K562 (cell line): ENCODE results near the gene WNT7A. TPM values are rescaled to one million over a fixed set of nuclear protein-coding genes. Genes with fewer than 3 reads are reported as not detected.

Source experiments
- ATAC-seq: fragments of 200-7000 bp; cut with Tn5 transposase; 3 replicates; pipeline ENCODE4 v1.9.1; 2020; ENCODE audit warnings: moderate library complexity
- BruUV-seq: library from RNA; stranded (reverse); fragments of 400-500 nt; replicated peaks from 2 replicates; lab custom pipeline; 2021; lab: Mats Ljungman, UMichigan
- CTCF ChIA-PET: fragments of 300-600 bp; formaldehyde crosslinking; extraction: SDS; loops from one replicate; lab custom pipeline; 2021; ENCODE audit warnings: low intra/inter-chr PET ratio; lab: Yijun Ruan, JAX
- POLR2A ChIA-PET: fragments of 300-600, 350-650 bp; sonication (Branson Sonifier 250); formaldehyde crosslinking; extraction: SDS; loops from one replicate; lab custom pipeline; 2021; ENCODE audit warnings: antibody characterized with exemption, inconsistent platforms; lab: Yijun Ruan, JAX
- DNase-seq, 4 experiments: peaks; one replicate each; pipeline versions ENCODE4 v3.0.0 to v3.0.0-alpha.2; 2011 to 2018; ENCODE audit warnings: low spot score in 3 of 4, mixed read lengths in 3 of 4; ENCODE audit errors: extremely low read depth in 1 of 4
- FAIRE-seq: peaks from 2 replicates; lab custom pipeline; 2011; peaks lifted over from hg19 to GRCh38; lab: Jason Lieb, UNC
- H2AFZ ChIP-seq: 2 replicates; pipeline ENCODE4 v1.6.0; 2011; ENCODE audit warnings: low read depth, low read length, control low read depth, inconsistent platforms
- H3K27ac ChIP-seq: fragments of 200-600 bp; 3 replicates; pipeline ENCODE4 v1.8.0; 2011; ENCODE audit warnings: low read depth, mild to moderate bottlenecking, control low read depth, inconsistent platforms, low read length, moderate library complexity, mixed read lengths; ENCODE audit errors: extremely low read depth
- H3K27me3 ChIP-seq, 2 experiments: fragments of 300-600 bp in 1 of 2; 2 replicates in 1 of 2; 3 replicates in 1 of 2; pipeline versions ENCODE4 v1.6.0 to v1.8.0; 2011; ENCODE audit warnings: inconsistent platforms in 2 of 2, low read length in 2 of 2, mild to moderate bottlenecking in 1 of 2, mixed read lengths in 1 of 2, moderate library complexity in 1 of 2; ENCODE audit not compliant: control insufficient read depth in 2 of 2, insufficient read depth in 2 of 2
- H3K36me3 ChIP-seq: fragments of 300-600 bp; 3 replicates; pipeline ENCODE4 v1.8.0; 2011; ENCODE audit warnings: mild to moderate bottlenecking, low read length, inconsistent platforms; ENCODE audit not compliant: control insufficient read depth, insufficient read depth
- H3K4me1 ChIP-seq, 2 experiments: fragments of 200-600 bp in 1 of 2; replicated peaks in 1 of 2; 2 replicates in 1 of 2; 3 replicates in 1 of 2; pipeline versions ENCODE4 v1.5.1 to v1.8.0; 2011; ENCODE audit warnings: inconsistent platforms in 2 of 2, low read length in 2 of 2, mild to moderate bottlenecking in 1 of 2, mixed read lengths in 1 of 2, moderate library complexity in 1 of 2; ENCODE audit not compliant: control insufficient read depth in 2 of 2, insufficient read depth in 2 of 2
- H3K4me2 ChIP-seq: 2 replicates; pipeline ENCODE4 v1.6.1; 2011; ENCODE audit warnings: low read length, control low read depth, inconsistent platforms, mixed read lengths; ENCODE audit not compliant: insufficient read depth
- H3K4me3 ChIP-seq: fragments of 200-600 bp; sonication (generic), shearing (Covaris generic); 2 replicates; pipeline ENCODE4 v1.5.1; 2016; ENCODE audit warnings: control low read depth, inconsistent platforms
- H3K79me2 ChIP-seq: fragments of 200-600 bp; 3 replicates; pipeline ENCODE4 v1.8.0; 2011; ENCODE audit warnings: low read length, inconsistent platforms; ENCODE audit not compliant: control insufficient read depth, insufficient read depth
- H3K9ac ChIP-seq, 2 experiments: 2 replicates each; pipeline versions ENCODE4 v1.6.0 to v1.6.1; 2011; ENCODE audit warnings: low read depth in 2 of 2, low read length in 2 of 2, control low read depth in 1 of 2, inconsistent platforms in 1 of 2, mild to moderate bottlenecking in 1 of 2, mixed read lengths in 1 of 2; ENCODE audit not compliant: insufficient read depth in 1 of 2
- H3K9me1 ChIP-seq: one replicate; pipeline ENCODE4 v1.6.0; 2011; ENCODE audit warnings: inconsistent platforms, mild to moderate bottlenecking, low read length, moderate library complexity; ENCODE audit not compliant: control insufficient read depth, insufficient read depth
- H3K9me3 ChIP-seq: replicated peaks from 2 replicates; pipeline ENCODE4 v1.5.1; 2011; ENCODE audit warnings: low read depth, low read length, inconsistent platforms; ENCODE audit not compliant: control insufficient read depth, insufficient read depth
- H4K20me1 ChIP-seq: replicated peaks from 2 replicates; pipeline ENCODE4 v1.6.1; 2011; ENCODE audit warnings: low read length, inconsistent platforms, mixed read lengths; ENCODE audit not compliant: control insufficient read depth, insufficient read depth
- ILK ChIP-seq: fragments of 450-650 bp; IDR thresholded peaks from 2 replicates; pipeline ENCODE4 v1.6.1; 2016; ENCODE audit warnings: missing genetic modification characterization, low read depth, mild to moderate bottlenecking, missing compliant biosample characterization, moderate library complexity, borderline replicate concordance
- LEF1 ChIP-seq: fragments of 450-650 bp; IDR thresholded peaks from 2 replicates; pipeline ENCODE4 v1.6.1; 2016; ENCODE audit warnings: mild to moderate bottlenecking
- RUNX1 ChIP-seq: sonication (generic); IDR thresholded peaks from 2 replicates; pipeline ENCODE4 v1.6.1; 2016; ENCODE audit warnings: antibody characterized with exemption, low read depth
- XRCC3 ChIP-seq: fragments of 450-650 bp; IDR thresholded peaks from 2 replicates; pipeline ENCODE4 v1.6.1; 2017; ENCODE audit warnings: mild to moderate bottlenecking, moderate library complexity
- ZNF507 ChIP-seq: conservative IDR thresholded peaks from 2 replicates; pipeline ENCODE4 v1.6.1; 2017; ENCODE audit warnings: missing genetic modification characterization, missing compliant biosample characterization
- WGBS: fragments of 100-300 bp; shearing (Covaris generic); methylation state at CpG from one replicate; pipeline ENCODE4 v1.1.6; 2016; ENCODE audit warnings: low coverage, mixed read lengths; ENCODE audit not compliant: insufficient coverage; ENCODE audit errors: missing lambda C conversion rate; 5-methylcytosine and 5-hydroxymethylcytosine counted together
- in situ Hi-C: fragments of 300-500 bp; cut with MboI; formaldehyde crosslinking; loops from 4 replicates; pipeline ENCODE4 v1.15.0; 2018; ENCODE audit warnings: inconsistent platforms, mixed read lengths
- intact Hi-C: fragments of 100-400 bp; cut with micrococcal nuclease; formaldehyde crosslinking; loops from 2 replicates; pipeline ENCODE4 v1.14.2; 2022
- polyA plus RNA-seq, 8 experiments: library from polyadenylated mRNA; depleted of rRNA in 4 of 8; stranded (reverse) in 5 of 8; unstranded in 3 of 8; fragments of >200 nt; fragmentation: Nextera tagmentation in 2 of 8; fragmentation: Illumina TruSeq in 1 of 8; extraction: Ambion mirVana in 2 of 8; extraction: Trizol in 1 of 8; gene quantifications; 2 replicates each; pipeline versions ENCODE4 v1.2.1 to v1.2.3, GENCODE V29; 2011 to 2014; ENCODE audit warnings: inconsistent platforms in 1 of 8, missing spikeins in 1 of 8
- total RNA-seq, 7 experiments: library from RNA; depleted of rRNA in 6 of 7; stranded (reverse); fragments of >200 nt in 6 of 7; fragmentation: Illumina TruSeq in 2 of 7; extraction: Trizol in 2 of 7; gene quantifications; 2 replicates each; pipeline versions ENCODE4 v1.2.1 to v1.2.3, GENCODE V29; 2011 to 2021; ENCODE audit warnings: low replicate concordance in 1 of 7
- TF ChIP-seq, protein P1 (sequence below): fragments of 250-450 bp; sonication (Bioruptor Pico); IDR thresholded peaks from 2 replicates; pipeline ENCODE4 v1.9.0; 2021; ENCODE audit warnings: mild to moderate bottlenecking
- TF ChIP-seq, protein P2 (sequence below): fragments of 450-650 bp; IDR thresholded peaks from 2 replicates; pipeline ENCODE4 v1.6.1; 2018; ENCODE audit not compliant: partially characterized antibody

The WNT7A gene
- total and polyA plus RNA-seq, 9 of the 15 experiments (the other 6 are each of a cell fraction or from before 2014, with no cell fraction given) = 0.03 TPM; not detected in 8

DNA sequence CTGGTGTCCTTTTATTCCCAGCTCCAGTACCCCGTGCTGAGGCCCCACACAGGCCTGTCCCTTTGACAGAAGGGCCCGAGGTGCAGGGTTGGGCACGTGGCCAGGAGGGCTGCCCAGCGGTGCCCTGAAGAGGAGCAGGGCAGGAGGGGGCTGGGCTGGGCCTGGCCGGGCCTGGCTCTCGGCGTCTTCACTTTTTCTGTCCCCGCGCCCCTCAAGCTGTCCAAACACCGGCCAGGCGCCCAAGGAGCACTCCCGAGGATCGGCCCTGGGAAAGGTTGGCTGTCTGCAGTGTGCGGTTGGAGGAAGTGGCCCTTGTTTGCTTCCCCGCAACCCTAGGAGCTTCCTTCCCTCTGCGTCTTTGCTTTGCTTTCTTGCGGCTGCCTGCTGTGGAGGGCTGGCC is 84.1 kb downstream of the WNT7A start:
- no peaks in the 10 kb centered on the region for H3K9me1 ChIP-seq
- POLR2A ChIA-PET = interaction anchor here (0.8 kb wide), 1 partner anchor 10 kb away, joined by 4 read pairs; no protein-coding TSS in a partner anchor
- H3K9ac ChIP-seq = no peak overlapping the region; a peak in 1 of 4 replicates
- intact Hi-C loops (no loop called here), in situ Hi-C loops (no loop called here)
- no peaks in the 10 kb centered on the region for H3K36me3 ChIP-seq
- H3K4me3 ChIP-seq = no peak overlapping the region
- CTCF ChIA-PET = no interaction called here
- peaks cover 0 to 10% of the 10 kb centered on the region in 2 experiments; a peak in 1 of 5 replicates for H3K4me1 ChIP-seq
- TF ChIP-seq ZNF507 (tag) = no peak
- no peak for TF ChIP-seq XRCC3
- TF ChIP-seq ILK (tag) = no peak
- TF ChIP-seq, protein P1, sequence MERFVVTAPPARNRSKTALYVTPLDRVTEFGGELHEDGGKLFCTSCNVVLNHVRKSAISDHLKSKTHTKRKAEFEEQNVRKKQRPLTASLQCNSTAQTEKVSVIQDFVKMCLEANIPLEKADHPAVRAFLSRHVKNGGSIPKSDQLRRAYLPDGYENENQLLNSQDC (CRISPR knock-in tag) = no peak
- no peak for TF ChIP-seq RUNX1
- H3K4me2 ChIP-seq = no peak overlapping the region
- BruUV-seq = no TSS peak
- H4K20me1 ChIP-seq = peaks cover 8% of the 10 kb centered on the region
- ATAC-seq (no peak), DNase-seq (no peak), FAIRE-seq (no peak)
- H3K79me2 ChIP-seq = no peaks in the 10 kb centered on the region
- WGBS = 0% methylated on average over 17 of the region's 17 CpGs
- no peak overlapping the region for H2AFZ ChIP-seq
- no peak overlapping the region for H3K27ac ChIP-seq
- H3K9me3 ChIP-seq = no peaks in the 10 kb centered on the region
- H3K27me3 ChIP-seq = peaks cover 55 to 91% of the 10 kb centered on the region in 2 experiments

DNA sequence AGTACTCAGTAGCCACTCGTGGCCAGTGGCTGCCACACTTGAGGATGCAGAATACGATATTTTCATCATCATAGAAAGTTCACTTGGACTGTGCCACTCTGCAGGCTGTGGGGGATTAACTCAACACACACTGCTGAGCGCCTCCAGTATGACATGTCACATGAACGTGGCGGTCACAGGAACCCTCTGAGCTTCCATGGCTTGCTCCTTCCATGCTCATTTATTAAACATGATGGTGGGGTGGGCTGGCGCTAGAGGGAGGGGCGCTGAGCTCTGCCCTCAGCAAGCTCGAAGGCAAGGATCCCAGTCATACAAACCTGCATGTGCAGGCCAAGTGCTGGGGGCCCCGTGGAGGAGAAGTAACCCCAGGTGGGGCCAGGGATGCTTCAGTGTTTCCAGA is 85.5 kb downstream of the WNT7A start:
- no TSS peak for BruUV-seq
- Histone ChIP-seq H3K9ac (no peak overlapping the region), H3K9me1 (no peaks in the 10 kb centered on the region), H3K27ac (no peak overlapping the region), H3K4me3 (no peak overlapping the region), H2AFZ (no peak overlapping the region), H3K4me2 (no peak overlapping the region), H3K9me3 (no peaks in the 10 kb centered on the region), H3K27me3 (peaks cover 54 to 89% of the 10 kb centered on the region in 2 experiments), H3K79me2 (no peaks in the 10 kb centered on the region), H4K20me1 (peaks cover 8% of the 10 kb centered on the region), H3K36me3 (no peaks in the 10 kb centered on the region), H3K4me1 (peaks cover 0 to 10% of the 10 kb centered on the region in 2 experiments; a peak in 1 of 5 replicates)
- in situ Hi-C loops = no loop called here
- no peak for TF ChIP-seq LEF1
- TF ChIP-seq, protein P2, sequence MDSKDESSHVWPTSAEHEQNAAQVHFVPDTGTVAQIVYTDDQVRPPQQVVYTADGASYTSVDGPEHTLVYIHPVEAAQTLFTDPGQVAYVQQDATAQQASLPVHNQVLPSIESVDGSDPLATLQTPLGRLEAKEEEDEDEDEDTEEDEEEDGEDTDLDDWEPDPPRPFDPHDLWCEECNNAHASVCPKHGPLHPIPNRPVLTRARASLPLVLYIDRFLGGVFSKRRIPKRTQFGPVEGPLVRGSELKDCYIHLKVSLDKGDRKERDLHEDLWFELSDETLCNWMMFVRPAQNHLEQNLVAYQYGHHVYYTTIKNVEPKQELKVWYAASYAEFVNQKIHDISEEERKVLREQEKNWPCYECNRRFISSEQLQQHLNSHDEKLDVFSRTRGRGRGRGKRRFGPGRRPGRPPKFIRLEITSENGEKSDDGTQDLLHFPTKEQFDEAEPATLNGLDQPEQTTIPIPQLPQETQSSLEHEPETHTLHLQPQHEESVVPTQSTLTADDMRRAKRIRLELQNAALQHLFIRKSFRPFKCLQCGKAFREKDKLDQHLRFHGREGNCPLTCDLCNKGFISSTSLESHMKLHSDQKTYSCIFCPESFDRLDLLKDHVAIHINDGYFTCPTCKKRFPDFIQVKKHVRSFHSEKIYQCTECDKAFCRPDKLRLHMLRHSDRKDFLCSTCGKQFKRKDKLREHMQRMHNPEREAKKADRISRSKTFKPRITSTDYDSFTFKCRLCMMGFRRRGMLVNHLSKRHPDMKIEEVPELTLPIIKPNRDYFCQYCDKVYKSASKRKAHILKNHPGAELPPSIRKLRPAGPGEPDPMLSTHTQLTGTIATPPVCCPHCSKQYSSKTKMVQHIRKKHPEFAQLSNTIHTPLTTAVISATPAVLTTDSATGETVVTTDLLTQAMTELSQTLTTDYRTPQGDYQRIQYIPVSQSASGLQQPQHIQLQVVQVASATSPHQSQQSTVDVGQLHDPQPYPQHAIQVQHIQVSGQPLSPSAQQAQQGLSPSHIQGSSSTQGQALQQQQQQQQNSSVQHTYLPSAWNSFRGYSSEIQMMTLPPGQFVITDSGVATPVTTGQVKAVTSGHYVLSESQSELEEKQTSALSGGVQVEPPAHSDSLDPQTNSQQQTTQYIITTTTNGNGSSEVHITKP = peak; percentile 25
- WGBS = under 1% methylated on average over 9 of the region's 9 CpGs
- ChIA-PET POLR2A (no interaction called here), CTCF (no interaction called here)
- intact Hi-C loops = no loop called here
- ATAC-seq (no peak), FAIRE-seq (no peak), DNase-seq (no peak)
